ENCODE data around the gene DPP10.

DPP10 gene

DNA sequence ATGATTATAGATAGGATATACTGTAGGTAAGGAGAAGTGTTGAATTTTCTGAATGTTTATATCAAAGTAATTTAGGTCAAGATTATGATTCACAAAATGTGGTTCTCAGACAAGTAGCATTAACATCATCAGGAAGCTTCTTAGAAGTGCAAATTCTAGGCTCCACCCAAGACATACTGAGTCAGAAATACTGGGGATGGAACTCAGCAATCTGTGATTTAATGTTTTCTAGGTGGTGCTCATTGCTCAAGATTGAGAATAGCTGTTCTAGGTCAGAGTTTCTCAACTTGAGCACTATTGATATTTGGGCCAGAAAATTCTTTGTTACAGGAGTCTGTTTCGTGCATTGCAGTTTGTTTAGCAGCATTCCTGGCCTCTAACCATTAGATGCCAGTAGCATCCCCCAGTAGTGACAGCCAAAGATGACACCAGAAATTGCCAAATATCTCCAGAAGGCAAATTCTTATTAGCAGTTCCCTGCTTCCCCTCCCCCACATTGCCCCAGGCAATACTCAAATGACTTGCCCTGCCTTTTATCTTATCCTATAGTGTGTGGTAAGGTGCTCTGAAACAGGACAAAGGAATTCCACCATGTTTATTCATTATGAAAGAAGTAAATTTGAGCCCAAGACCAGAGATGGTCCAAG lies 1001.2 kb downstream of the DPP10 start:
- Histone ChIP-seq H3K4me3 (ENCODE audit: low read depth in 1 of 2, low read length in 2 of 2) (no peak overlapping the region), H3K27me3 (ENCODE audit: low read depth, low read length) (no peaks in the 10 kb centered on the region), H3K9me3 (ENCODE audit: control insufficient read depth in 1 of 2, low read length in 2 of 2) (no peaks in the 10 kb centered on the region), H3K36me3 (ENCODE audit: control insufficient read depth in 1 of 2, insufficient read depth in 2 of 2, low read length in 2 of 2) (no peaks in the 10 kb centered on the region), H3K4me1 (ENCODE audit: control insufficient read depth in 1 of 2, insufficient read depth in 2 of 2, low read length in 2 of 2) (no peaks in the 10 kb centered on the region), H3K27ac (ENCODE audit: low read length) (no peak overlapping the region)

GRCh38 chr2:115460008-115460407 lies 1017.6 kb downstream of the DPP10 start:
- no peaks in the 10 kb centered on the region for H3K27me3 ChIP-seq (ENCODE audit: low read depth, low read length)
- no peak overlapping the region for H3K4me3 ChIP-seq (ENCODE audit: low read depth in 1 of 2, low read length in 2 of 2)
- H3K9me3 ChIP-seq (ENCODE audit: control insufficient read depth in 1 of 2, low read length in 2 of 2): no peaks in the 10 kb centered on the region
- H3K36me3 ChIP-seq (ENCODE audit: control insufficient read depth in 1 of 2, insufficient read depth in 2 of 2, low read length in 2 of 2): no peaks in the 10 kb centered on the region
- no peaks in the 10 kb centered on the region for H3K4me1 ChIP-seq (ENCODE audit: control insufficient read depth in 1 of 2, insufficient read depth in 2 of 2, low read length in 2 of 2)
- H3K27ac ChIP-seq (ENCODE audit: low read length): no peak overlapping the region

- Histone ChIP-seq H3K4me3 (ENCODE audit: low read depth in 1 of 2, low read length in 2 of 2) (no peak overlapping the region), H3K27me3 (ENCODE audit: low read depth, low read length) (no peaks in the 10 kb centered on the region), H3K9me3 (ENCODE audit: control insufficient read depth in 1 of 2, low read length in 2 of 2) (no peaks in the 10 kb centered on the region), H3K4me1 (ENCODE audit: control insufficient read depth in 1 of 2, insufficient read depth in 2 of 2, low read length in 2 of 2) (no peaks in the 10 kb centered on the region), H3K27ac (ENCODE audit: low read length) (no peak overlapping the region), H3K36me3 (ENCODE audit: control insufficient read depth in 1 of 2, insufficient read depth in 2 of 2, low read length in 2 of 2) (no peaks in the 10 kb centered on the region)
Measured at GRCh38 chr2:115480741-115481140, 1038.3 kb downstream of the DPP10 start.

DNA sequence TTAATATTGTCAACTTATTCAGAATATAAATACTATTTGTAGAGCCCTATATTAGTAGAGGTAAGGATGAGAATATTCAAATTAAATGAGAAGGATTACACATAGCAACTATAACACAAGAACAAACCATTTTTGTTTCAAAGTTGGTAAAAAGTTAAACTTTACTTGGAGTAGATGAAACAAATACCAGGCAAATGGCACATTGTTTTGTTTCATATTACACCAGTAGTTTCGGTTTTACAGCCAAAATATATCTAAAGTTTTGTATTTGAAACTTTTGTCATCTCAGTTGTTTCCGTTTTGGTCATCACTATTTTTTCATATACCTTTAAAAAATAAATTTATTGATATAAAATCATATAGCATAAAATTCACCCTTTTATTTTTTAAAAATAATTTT lies 1039.4 kb downstream of the DPP10 start:
- Histone ChIP-seq H3K4me1 (ENCODE audit: control insufficient read depth in 1 of 2, insufficient read depth in 2 of 2, low read length in 2 of 2) (no peaks in the 10 kb centered on the region), H3K9me3 (ENCODE audit: control insufficient read depth in 1 of 2, low read length in 2 of 2) (no peaks in the 10 kb centered on the region), H3K27me3 (ENCODE audit: low read depth, low read length) (no peaks in the 10 kb centered on the region), H3K4me3 (ENCODE audit: low read depth in 1 of 2, low read length in 2 of 2) (no peak overlapping the region), H3K27ac (ENCODE audit: low read length) (no peak overlapping the region), H3K36me3 (ENCODE audit: control insufficient read depth in 1 of 2, insufficient read depth in 2 of 2, low read length in 2 of 2) (no peaks in the 10 kb centered on the region)

DNA sequence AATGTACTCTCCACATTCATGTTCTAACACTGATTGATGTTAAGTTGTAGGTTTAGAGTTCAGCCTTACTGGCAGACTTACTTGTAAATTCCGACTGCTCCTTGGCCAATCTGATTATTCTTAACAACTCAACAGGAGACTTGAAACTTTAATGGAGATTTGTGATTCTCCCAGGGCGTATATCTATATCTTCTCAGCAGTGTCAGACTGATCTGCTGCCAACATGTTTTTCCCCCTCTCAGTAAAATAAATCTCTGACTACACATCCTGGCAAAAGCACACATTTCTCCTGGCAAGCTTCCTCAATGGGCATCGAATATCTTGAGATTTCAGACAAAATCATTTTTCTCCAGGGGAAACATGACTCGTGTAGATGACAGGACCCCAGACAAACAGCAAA lies 1041.2 kb downstream of the DPP10 start:
- Histone ChIP-seq H3K27ac (ENCODE audit: low read length) (no peak overlapping the region), H3K36me3 (ENCODE audit: control insufficient read depth in 1 of 2, insufficient read depth in 2 of 2, low read length in 2 of 2) (no peaks in the 10 kb centered on the region), H3K9me3 (ENCODE audit: control insufficient read depth in 1 of 2, low read length in 2 of 2) (no peaks in the 10 kb centered on the region), H3K4me3 (ENCODE audit: low read depth in 1 of 2, low read length in 2 of 2) (no peak overlapping the region), H3K27me3 (ENCODE audit: low read depth, low read length) (no peaks in the 10 kb centered on the region), H3K4me1 (ENCODE audit: control insufficient read depth in 1 of 2, insufficient read depth in 2 of 2, low read length in 2 of 2) (no peaks in the 10 kb centered on the region)

DNA sequence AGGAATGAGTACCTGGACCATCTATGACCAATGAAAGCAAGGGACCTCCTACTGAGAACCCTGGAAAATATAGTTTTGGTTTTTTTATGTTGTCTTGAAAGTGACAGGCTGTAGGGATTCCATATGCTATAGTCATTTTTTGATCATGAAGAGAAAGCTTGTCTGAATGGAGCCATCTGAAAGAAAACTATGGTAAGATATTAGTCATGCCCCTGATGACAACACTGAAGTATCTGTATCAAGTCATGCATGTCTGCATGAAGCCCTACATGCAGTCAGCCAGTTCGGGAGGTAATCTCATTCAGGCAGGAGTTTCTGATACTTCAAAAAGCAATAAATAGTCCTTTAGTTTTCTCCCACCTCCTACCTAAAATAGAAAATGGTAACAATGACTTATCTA lies 1042.0 kb downstream of the DPP10 start:
- no peaks in the 10 kb centered on the region for H3K9me3 ChIP-seq (ENCODE audit: control insufficient read depth in 1 of 2, low read length in 2 of 2)
- no peaks in the 10 kb centered on the region for H3K36me3 ChIP-seq (ENCODE audit: control insufficient read depth in 1 of 2, insufficient read depth in 2 of 2, low read length in 2 of 2)
- H3K27me3 ChIP-seq (ENCODE audit: low read depth, low read length): no peaks in the 10 kb centered on the region
- no peak overlapping the region for H3K27ac ChIP-seq (ENCODE audit: low read length)
- no peaks in the 10 kb centered on the region for H3K4me1 ChIP-seq (ENCODE audit: control insufficient read depth in 1 of 2, insufficient read depth in 2 of 2, low read length in 2 of 2)
- H3K4me3 ChIP-seq (ENCODE audit: low read depth in 1 of 2, low read length in 2 of 2): no peak overlapping the region

- H3K9me3 ChIP-seq (ENCODE audit: control insufficient read depth in 1 of 2, low read length in 2 of 2): no peaks in the 10 kb centered on the region
- no peaks in the 10 kb centered on the region for H3K27me3 ChIP-seq (ENCODE audit: low read depth, low read length)
- H3K4me1 ChIP-seq (ENCODE audit: control insufficient read depth in 1 of 2, insufficient read depth in 2 of 2, low read length in 2 of 2): no peaks in the 10 kb centered on the region
- H3K27ac ChIP-seq (ENCODE audit: low read length): no peak overlapping the region
- H3K4me3 ChIP-seq (ENCODE audit: low read depth in 1 of 2, low read length in 2 of 2): no peak overlapping the region
- H3K36me3 ChIP-seq (ENCODE audit: control insufficient read depth in 1 of 2, insufficient read depth in 2 of 2, low read length in 2 of 2): no peaks in the 10 kb centered on the region
Measured at GRCh38 chr2:115484983-115485382, 1042.5 kb downstream of the DPP10 start.

GRCh38 chr2:115491186-115491793 lies 1048.8 kb downstream of the DPP10 start:
- Histone ChIP-seq H3K4me1 (ENCODE audit: control insufficient read depth in 1 of 2, insufficient read depth in 2 of 2, low read length in 2 of 2) (no peaks in the 10 kb centered on the region), H3K9me3 (ENCODE audit: control insufficient read depth in 1 of 2, low read length in 2 of 2) (no peaks in the 10 kb centered on the region), H3K36me3 (ENCODE audit: control insufficient read depth in 1 of 2, insufficient read depth in 2 of 2, low read length in 2 of 2) (no peaks in the 10 kb centered on the region), H3K4me3 (ENCODE audit: low read depth in 1 of 2, low read length in 2 of 2) (no peak overlapping the region), H3K27ac (ENCODE audit: low read length) (no peak overlapping the region), H3K27me3 (ENCODE audit: low read depth, low read length) (no peaks in the 10 kb centered on the region)

DNA sequence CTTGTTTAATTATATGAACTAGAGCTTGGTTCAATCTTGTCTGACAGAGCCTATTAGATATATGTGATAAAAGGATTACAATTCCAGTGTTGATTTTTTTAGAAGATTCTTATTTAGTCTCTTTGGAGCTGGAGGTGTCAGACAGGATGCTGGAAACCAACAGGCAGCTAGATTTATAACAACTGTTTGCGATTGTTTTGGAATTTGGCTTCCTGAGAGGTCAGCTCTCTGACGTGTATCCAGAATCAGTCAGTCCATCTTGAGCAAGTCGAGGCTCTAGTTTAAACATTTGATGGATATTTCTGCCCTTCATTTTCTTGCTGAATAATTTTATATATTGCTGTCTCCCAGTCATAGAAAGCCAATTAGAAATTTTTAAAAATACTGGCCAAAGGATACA lies 1062.9 kb downstream of the DPP10 start:
- Histone ChIP-seq H3K4me1 (ENCODE audit: control insufficient read depth in 1 of 2, insufficient read depth in 2 of 2, low read length in 2 of 2) (no peaks in the 10 kb centered on the region), H3K9me3 (ENCODE audit: control insufficient read depth in 1 of 2, low read length in 2 of 2) (no peaks in the 10 kb centered on the region), H3K27ac (ENCODE audit: low read length) (no peak overlapping the region), H3K4me3 (ENCODE audit: low read depth in 1 of 2, low read length in 2 of 2) (no peak overlapping the region), H3K36me3 (ENCODE audit: control insufficient read depth in 1 of 2, insufficient read depth in 2 of 2, low read length in 2 of 2) (no peaks in the 10 kb centered on the region), H3K27me3 (ENCODE audit: low read depth, low read length) (no peaks in the 10 kb centered on the region)

- Histone ChIP-seq H3K4me1 (ENCODE audit: control insufficient read depth in 1 of 2, insufficient read depth in 2 of 2, low read length in 2 of 2) (no peaks in the 10 kb centered on the region), H3K4me3 (ENCODE audit: low read depth in 1 of 2, low read length in 2 of 2) (no peak overlapping the region), H3K36me3 (ENCODE audit: control insufficient read depth in 1 of 2, insufficient read depth in 2 of 2, low read length in 2 of 2) (no peaks in the 10 kb centered on the region), H3K27ac (ENCODE audit: low read length) (no peak overlapping the region), H3K9me3 (ENCODE audit: control insufficient read depth in 1 of 2, low read length in 2 of 2) (no peaks in the 10 kb centered on the region), H3K27me3 (ENCODE audit: low read depth, low read length) (no peaks in the 10 kb centered on the region)
Measured at GRCh38 chr2:115520727-115521126, 1078.3 kb downstream of the DPP10 start.

DNA sequence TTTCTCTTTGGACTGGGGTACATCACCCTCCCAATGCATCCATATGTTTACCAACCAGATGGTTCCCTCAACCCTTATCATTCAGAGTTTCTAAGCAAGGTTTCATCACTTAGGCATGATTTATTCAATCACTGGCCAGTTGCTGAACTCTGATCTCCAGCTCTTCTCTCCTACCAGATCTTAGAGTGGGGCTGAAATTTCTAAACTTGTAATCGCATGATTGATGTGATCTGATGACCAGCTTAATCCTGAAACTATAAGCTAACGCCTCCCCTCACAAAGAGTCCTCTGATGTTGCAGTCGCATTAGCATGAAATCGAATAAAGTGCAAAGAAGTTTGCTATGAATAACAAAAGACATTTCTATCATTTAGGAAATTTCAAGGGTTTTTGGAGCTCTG lies 1082.0 kb downstream of the DPP10 start:
- no peak overlapping the region for H3K4me3 ChIP-seq (ENCODE audit: low read depth in 1 of 2, low read length in 2 of 2)
- H3K27me3 ChIP-seq (ENCODE audit: low read depth, low read length): no peaks in the 10 kb centered on the region
- H3K36me3 ChIP-seq (ENCODE audit: control insufficient read depth in 1 of 2, insufficient read depth in 2 of 2, low read length in 2 of 2): no peaks in the 10 kb centered on the region
- H3K9me3 ChIP-seq (ENCODE audit: control insufficient read depth in 1 of 2, low read length in 2 of 2): no peaks in the 10 kb centered on the region
- no peak overlapping the region for H3K27ac ChIP-seq (ENCODE audit: low read length)
- no peaks in the 10 kb centered on the region for H3K4me1 ChIP-seq (ENCODE audit: control insufficient read depth in 1 of 2, insufficient read depth in 2 of 2, low read length in 2 of 2)

DNA sequence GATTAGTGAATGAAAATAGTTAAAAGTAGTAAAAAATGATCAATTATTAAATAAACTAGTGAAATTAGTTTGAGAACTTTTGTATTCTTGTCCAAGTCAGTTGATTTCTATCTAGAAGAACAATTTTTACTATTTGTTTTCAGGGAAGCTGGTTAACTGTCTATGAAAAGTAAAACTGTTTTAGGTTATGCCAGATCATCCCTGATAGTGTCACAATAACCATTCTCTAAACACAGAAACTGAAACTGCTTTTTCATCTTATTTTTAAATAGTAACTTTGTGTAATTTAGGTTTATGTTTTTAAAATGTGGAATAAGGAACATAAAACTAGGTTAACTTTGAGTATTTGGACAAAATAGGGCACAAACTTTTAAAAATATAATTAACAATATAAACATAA lies 1087.2 kb downstream of the DPP10 start:
- H3K9me3 ChIP-seq (ENCODE audit: control insufficient read depth in 1 of 2, low read length in 2 of 2): no peaks in the 10 kb centered on the region
- no peak overlapping the region for H3K4me3 ChIP-seq (ENCODE audit: low read depth in 1 of 2, low read length in 2 of 2)
- H3K36me3 ChIP-seq (ENCODE audit: control insufficient read depth in 1 of 2, insufficient read depth in 2 of 2, low read length in 2 of 2): no peaks in the 10 kb centered on the region
- no peaks in the 10 kb centered on the region for H3K4me1 ChIP-seq (ENCODE audit: control insufficient read depth in 1 of 2, insufficient read depth in 2 of 2, low read length in 2 of 2)
- H3K27me3 ChIP-seq (ENCODE audit: low read depth, low read length): no peaks in the 10 kb centered on the region
- no peak overlapping the region for H3K27ac ChIP-seq (ENCODE audit: low read length)
